Measurements from ENCODE around the gene KCNJ11.

DNA sequence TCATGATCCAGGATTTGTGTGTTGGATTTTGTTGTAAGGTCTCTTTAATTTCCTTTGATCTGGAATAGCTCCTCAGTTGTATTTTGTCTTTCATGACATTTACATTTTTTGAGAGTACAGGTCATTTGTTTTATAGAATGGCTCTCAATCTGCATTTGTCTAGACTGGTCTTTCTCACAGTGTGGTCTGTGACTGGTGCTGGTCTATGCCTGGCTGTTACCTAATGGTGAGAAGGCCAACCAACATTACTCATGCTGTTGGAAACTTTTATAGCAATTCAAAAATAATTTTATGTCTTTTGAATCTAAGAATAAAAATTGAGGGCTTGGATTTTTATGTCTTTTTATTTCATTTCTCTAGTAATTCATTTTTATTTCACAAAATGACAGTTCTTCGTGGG, 40.8 kb downstream of the KCNJ11 start:
- TF ChIP-seq HDAC6 (IDR thresholded peaks at IDR 0.05; ENCODE audit: unreplicated experiment) (no peak), TAF1 (IDR thresholded peaks at IDR 0.05; ENCODE audit: borderline replicate concordance, low read depth, low read length) (no peak), MYC (IDR thresholded peaks at IDR 0.05; ENCODE audit: insufficient read depth, insufficient read length, insufficient replicate concordance, low read length, severe bottlenecking) (no peak)
